ENCODE measurements around the gene IL6ST.

IL6ST gene

GRCh38 chr5:55923177-55923771, 71.5 kb downstream of the IL6ST start:
- TF ChIP-seq SP1 (IDR thresholded peaks at IDR 0.05) (no peak), NFRKB (IDR thresholded peaks at IDR 0.05) (no peak), TARDBP (IDR thresholded peaks at IDR 0.05) (no peak), SUZ12 (IDR thresholded peaks at IDR 0.05) (no peak), ARNT (IDR thresholded peaks at IDR 0.05) (no peak), FOXM1 (IDR thresholded peaks at IDR 0.05; ENCODE audit: borderline replicate concordance) (no peak), FOXK2 (IDR thresholded peaks at IDR 0.05) (no peak), ZNF384 (IDR thresholded peaks at IDR 0.05) (no peak), FOXA1 (IDR thresholded peaks at IDR 0.05) (no peak), HDGF (IDR thresholded peaks at IDR 0.05; ENCODE audit: borderline replicate concordance) (no peak), CTBP1 (IDR thresholded peaks at IDR 0.05; ENCODE audit: borderline replicate concordance) (no peak)
- DNase-seq (ENCODE audit: extremely low spot score): no peak
- ChIA-PET CTCF (interaction anchor here (1.5 kb wide), 1 partner anchor 12 kb away, joined by 3 read pairs; no protein-coding TSS in a partner anchor), POLR2A (interaction anchor here (0.6 kb wide), 1 partner anchor 70 kb away, joined by 3 read pairs; no protein-coding TSS in a partner anchor)

- no peak for TF ChIP-seq LEF1 (IDR thresholded peaks at IDR 0.05; ENCODE audit: borderline replicate concordance)
- no peak for TF ChIP-seq CTBP1 (IDR thresholded peaks at IDR 0.05; ENCODE audit: borderline replicate concordance)
- no peak for TF ChIP-seq PKNOX1 (IDR thresholded peaks at IDR 0.05)
- TF ChIP-seq FOXA1 (IDR thresholded peaks at IDR 0.05): no peak
- TF ChIP-seq TARDBP (IDR thresholded peaks at IDR 0.05): no peak
- TF ChIP-seq ARNT (IDR thresholded peaks at IDR 0.05): no peak
- no peak for TF ChIP-seq NFRKB (IDR thresholded peaks at IDR 0.05)
- TF ChIP-seq SUZ12 (IDR thresholded peaks at IDR 0.05): no peak
- no peak for TF ChIP-seq BHLHE40 (IDR thresholded peaks at IDR 0.05; ENCODE audit: borderline replicate concordance)
- no peak for TF ChIP-seq FOXM1 (IDR thresholded peaks at IDR 0.05; ENCODE audit: borderline replicate concordance)
- no peak for DNase-seq (ENCODE audit: extremely low spot score)
- POLR2A ChIA-PET: interaction anchor here (0.8 kb wide), 1 partner anchor 248 kb away, joined by 3 read pairs; no protein-coding TSS in a partner anchor
- CTCF ChIA-PET: interaction anchor here (0.6 kb wide), 1 partner anchor 892 kb away, joined by 3 read pairs; no protein-coding TSS in a partner anchor
Observed at GRCh38 chr5:55921617-55922016, 73.1 kb downstream of the IL6ST start.

- ChIA-PET CTCF (no interaction called here), POLR2A (no interaction called here)
- no peak for DNase-seq (ENCODE audit: extremely low spot score)
- no peak for TF ChIP-seq SUZ12 (IDR thresholded peaks at IDR 0.05)
- TF ChIP-seq HDGF (IDR thresholded peaks at IDR 0.05; ENCODE audit: borderline replicate concordance): no peak
- TF ChIP-seq LEF1 (IDR thresholded peaks at IDR 0.05; ENCODE audit: borderline replicate concordance): no peak
Observed at GRCh38 chr5:55920784-55921183, 74.0 kb downstream of the IL6ST start.

- no peak for DNase-seq (ENCODE audit: extremely low spot score)
- ChIA-PET CTCF (no interaction called here), POLR2A (no interaction called here)
- TF ChIP-seq ARNT (IDR thresholded peaks at IDR 0.05): no peak
- TF ChIP-seq SUZ12 (IDR thresholded peaks at IDR 0.05): no peak
- TF ChIP-seq TARDBP (IDR thresholded peaks at IDR 0.05): no peak
- TF ChIP-seq CTBP1 (IDR thresholded peaks at IDR 0.05; ENCODE audit: borderline replicate concordance): no peak
- no peak for TF ChIP-seq BHLHE40 (IDR thresholded peaks at IDR 0.05; ENCODE audit: borderline replicate concordance)
- no peak for TF ChIP-seq FOXA1 (IDR thresholded peaks at IDR 0.05)
- no peak for TF ChIP-seq LEF1 (IDR thresholded peaks at IDR 0.05; ENCODE audit: borderline replicate concordance)
- no peak for TF ChIP-seq L3MBTL2 (conservative IDR thresholded peaks at IDR 0.05)
- no peak for TF ChIP-seq ELF4 (IDR thresholded peaks at IDR 0.05)
- TF ChIP-seq HDGF (IDR thresholded peaks at IDR 0.05; ENCODE audit: borderline replicate concordance): no peak
- TF ChIP-seq NFRKB (IDR thresholded peaks at IDR 0.05): no peak
Observed at GRCh38 chr5:55919625-55920024, 75.1 kb downstream of the IL6ST start.

- CTCF ChIA-PET: interaction anchor here (0.5 kb wide), 1 partner anchor 593 kb away, joined by 6 read pairs; no protein-coding TSS in a partner anchor
- TF ChIP-seq FOXM1 (IDR thresholded peaks at IDR 0.05; ENCODE audit: borderline replicate concordance) (no peak), CTBP1 (IDR thresholded peaks at IDR 0.05; ENCODE audit: borderline replicate concordance) (no peak), L3MBTL2 (conservative IDR thresholded peaks at IDR 0.05) (no peak), FOXK2 (IDR thresholded peaks at IDR 0.05) (no peak), PKNOX1 (IDR thresholded peaks at IDR 0.05) (no peak), FOXA1 (IDR thresholded peaks at IDR 0.05) (no peak), ARNT (IDR thresholded peaks at IDR 0.05) (no peak)
- no peak for DNase-seq (ENCODE audit: extremely low spot score)
- POLR2A ChIA-PET: no interaction called here
Observed at GRCh38 chr5:55918087-55919035, 76.4 kb downstream of the IL6ST start.

GRCh38 chr5:55917402-55918086, 77.2 kb downstream of the IL6ST start:
- CTCF ChIA-PET: no interaction called here
- no peak for DNase-seq (ENCODE audit: extremely low spot score)
- POLR2A ChIA-PET: no interaction called here
- TF ChIP-seq HDGF (IDR thresholded peaks at IDR 0.05; ENCODE audit: borderline replicate concordance) (no peak), SUZ12 (IDR thresholded peaks at IDR 0.05) (no peak)
